SH-SY5Y (cell line): Measurements from ENCODE around the gene SCAF4.

Source experiments
- GATA2 ChIP-seq: IDR thresholded peaks from 2 replicates; pipeline ENCODE4 v1.6.1; 2011; ENCODE audit warnings: mild to moderate bottlenecking, low read depth, low read length
- GATA3 ChIP-seq: IDR thresholded peaks from 2 replicates; pipeline ENCODE4 v1.6.1; 2011; ENCODE audit warnings: low read depth, mild to moderate bottlenecking, low read length, moderate library complexity

SCAF4 gene

DNA sequence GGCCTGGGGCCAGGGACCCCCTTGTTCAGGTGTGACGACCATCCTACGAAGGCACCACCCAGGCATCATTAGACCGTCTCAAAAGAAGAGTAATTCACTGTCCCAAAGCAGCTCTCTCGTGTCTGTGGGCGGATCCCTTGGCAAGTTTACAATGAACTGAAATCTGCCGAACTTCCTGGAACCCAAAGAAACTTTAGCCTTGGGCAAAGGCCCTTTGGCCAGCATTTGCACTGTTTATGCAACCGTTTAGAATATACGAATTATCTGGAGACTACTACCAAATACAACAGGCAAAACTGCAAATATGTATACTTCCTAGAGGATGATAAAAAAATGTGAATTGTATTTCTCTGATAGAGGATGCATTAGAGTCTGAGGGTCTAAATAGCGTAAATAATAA, 73.9 kb downstream of the SCAF4 start:
- TF ChIP-seq GATA2: no peak
- TF ChIP-seq GATA3: no peak

DNA sequence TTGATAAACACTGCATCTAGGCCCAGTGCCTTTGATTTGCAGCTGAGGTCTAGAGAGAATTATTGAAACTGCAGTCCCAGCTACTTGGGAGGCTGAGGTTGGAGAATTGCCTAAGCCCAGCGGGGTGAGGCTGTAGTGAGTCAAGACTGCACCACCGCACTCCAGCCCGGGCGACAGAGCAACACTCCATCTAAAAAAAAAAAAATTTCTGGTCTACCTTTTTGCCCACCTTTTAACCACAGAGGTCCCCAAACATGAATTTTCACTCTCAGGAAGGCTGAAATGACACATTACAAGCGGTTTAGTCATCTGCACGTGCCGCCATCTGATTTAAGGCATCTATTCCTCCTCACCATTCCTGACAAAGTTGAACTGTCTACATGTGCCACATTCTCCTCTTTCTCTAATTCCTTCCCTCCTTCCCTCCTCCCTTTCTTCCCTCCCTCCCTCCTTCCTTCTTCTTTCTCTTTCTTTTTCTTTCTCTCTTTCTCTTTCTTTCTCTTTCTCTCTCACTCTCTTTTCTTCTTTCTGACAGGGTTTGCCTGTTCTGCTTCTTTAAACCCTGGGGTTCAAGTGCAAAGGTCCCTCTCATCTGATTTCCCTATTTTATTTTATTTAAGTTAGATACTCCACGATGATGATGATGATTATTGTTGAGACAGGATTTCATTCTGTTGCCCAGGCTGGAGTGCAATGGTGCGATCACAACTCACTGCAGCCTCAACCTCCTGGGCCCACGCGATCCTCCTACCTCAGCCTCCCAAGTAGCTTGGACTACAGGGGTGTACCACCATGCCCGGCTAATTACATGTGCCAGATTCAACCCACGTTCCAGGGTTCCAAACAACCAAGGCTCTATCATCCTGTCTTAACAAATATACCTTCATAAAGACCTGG, 75.5 kb downstream of the SCAF4 start:
- TF ChIP-seq GATA2 (no peak), GATA3 (no peak)

DNA sequence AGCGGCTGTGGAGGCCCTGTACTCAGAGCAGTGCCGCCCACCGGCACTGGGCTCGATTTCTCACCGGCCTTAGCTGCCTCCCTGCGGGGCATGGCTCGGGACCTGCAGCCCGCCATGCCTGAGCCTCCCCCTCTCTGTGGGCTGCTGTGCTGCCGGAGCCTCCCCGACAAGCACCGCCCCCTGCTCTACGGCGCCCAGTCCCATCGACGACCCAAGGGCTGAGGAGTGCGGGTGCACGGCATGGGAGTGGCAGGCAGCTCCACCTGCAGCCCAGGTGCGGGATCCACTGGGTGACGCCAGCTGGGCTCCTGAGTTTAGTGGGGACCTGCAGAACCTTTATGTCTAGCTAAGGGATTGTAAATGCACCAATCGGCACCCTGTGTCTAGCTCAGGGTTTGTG, 77.6 kb downstream of the SCAF4 start:
- TF ChIP-seq GATA3 (no peak), GATA2 (no peak)

DNA sequence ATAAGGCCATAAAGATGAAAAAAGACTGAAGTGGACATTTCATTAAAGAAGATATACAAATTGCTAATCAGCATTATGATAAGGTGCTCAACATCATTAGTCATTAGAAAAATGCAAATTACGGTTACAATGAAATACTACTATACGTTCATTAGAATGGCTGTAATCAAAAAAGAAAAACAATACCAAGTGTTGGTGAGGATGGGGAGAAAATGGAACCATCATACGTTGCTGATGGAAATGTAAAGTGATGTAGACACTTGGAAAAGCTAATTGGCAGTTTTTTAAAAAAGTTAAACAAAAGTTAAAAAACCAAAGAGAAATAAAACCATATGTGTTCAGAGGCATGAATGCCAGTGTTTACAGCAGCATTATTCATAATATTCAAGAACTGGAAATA, 81.0 kb downstream of the SCAF4 start:
- no peak for TF ChIP-seq GATA3
- TF ChIP-seq GATA2: no peak

- no peak for TF ChIP-seq GATA3
- TF ChIP-seq GATA2: no peak
Observed at GRCh38 chr21:31647650-31648049, 84.3 kb downstream of the SCAF4 start.

DNA sequence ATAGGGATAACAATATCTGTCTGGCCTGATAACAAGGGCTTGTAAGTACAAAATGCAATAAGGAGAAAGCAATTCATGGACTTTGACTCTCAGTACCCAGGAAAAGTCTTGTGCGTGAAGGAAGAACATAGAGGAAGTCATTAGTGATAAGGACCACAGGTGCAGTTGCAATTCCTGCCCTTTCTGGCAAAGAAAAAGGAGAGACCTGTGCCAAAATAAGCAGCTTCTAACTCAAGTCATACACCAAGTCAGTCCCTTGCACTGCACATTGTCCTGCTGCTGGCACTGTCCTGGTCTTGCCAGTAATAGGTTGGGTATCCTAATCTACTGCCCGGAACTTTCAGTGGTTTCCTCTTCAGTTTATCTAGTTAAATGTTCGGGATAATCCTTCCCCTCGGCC, 87.3 kb downstream of the SCAF4 start:
- no peak for TF ChIP-seq GATA2
- no peak for TF ChIP-seq GATA3

- no peak for TF ChIP-seq GATA2
- no peak for TF ChIP-seq GATA3
Observed at GRCh38 chr21:31641416-31641922, 90.4 kb downstream of the SCAF4 start.

- TF ChIP-seq GATA2 (no peak), GATA3 (no peak)
Observed at GRCh38 chr21:31636874-31637273, 95.0 kb downstream of the SCAF4 start.

DNA sequence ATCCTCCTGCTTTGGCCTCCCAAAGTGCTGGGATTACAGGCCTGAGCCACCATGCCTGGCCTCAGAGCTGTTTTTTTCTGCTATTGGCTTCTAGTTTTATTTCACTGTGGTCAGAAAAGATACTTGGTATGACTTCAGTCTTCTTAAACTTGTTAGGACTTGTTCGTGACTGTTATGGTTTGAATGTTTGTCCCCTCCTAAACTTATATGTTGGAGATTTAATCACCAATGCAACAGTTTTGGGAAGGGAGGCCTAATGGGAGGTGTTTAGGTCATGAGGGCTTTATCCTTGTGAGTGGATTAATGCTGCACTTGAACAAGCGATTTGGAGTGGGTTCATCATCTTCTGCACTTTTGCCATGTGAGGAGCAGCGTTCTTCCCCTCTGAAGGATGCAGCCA, 96.9 kb downstream of the SCAF4 start:
- TF ChIP-seq GATA2: no peak
- TF ChIP-seq GATA3: no peak

- no peak for TF ChIP-seq GATA2
- no peak for TF ChIP-seq GATA3
Observed at GRCh38 chr21:31629972-31630711, 101.8 kb downstream of the SCAF4 start.

- TF ChIP-seq GATA2: no peak
- TF ChIP-seq GATA3: no peak
Observed at GRCh38 chr21:31624961-31625491, 106.9 kb downstream of the SCAF4 start.

GRCh38 chr21:31624181-31624580, 107.7 kb downstream of the SCAF4 start:
- TF ChIP-seq GATA2 (no peak), GATA3 (no peak)

DNA sequence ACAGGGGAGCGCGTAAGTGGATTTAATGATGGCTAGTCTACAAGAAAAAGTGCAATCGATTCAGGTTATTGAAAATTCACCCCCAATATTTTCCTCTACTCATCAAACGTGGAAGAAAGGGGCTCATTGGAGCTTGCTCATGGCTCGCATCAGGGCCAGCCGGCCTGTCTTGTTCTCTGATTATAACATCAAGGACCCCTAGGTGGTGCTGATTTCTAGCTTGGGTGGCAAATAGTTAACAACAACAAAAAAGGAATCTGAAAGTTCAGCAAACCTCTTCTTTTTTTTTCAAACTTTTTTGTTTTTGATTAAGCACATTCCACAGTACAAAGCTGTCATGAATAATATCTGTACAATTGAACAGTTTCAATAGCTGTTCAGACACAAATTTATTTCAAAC, 108.3 kb downstream of the SCAF4 start:
- TF ChIP-seq GATA2 (no peak), GATA3 (no peak)

GRCh38 chr21:31622397-31622796, 109.5 kb downstream of the SCAF4 start:
- TF ChIP-seq GATA3: no peak
- no peak for TF ChIP-seq GATA2
